Brain microvascular endothelial cell (primary cell): ENCODE results near the gene RNF213.

Source experiments
- DNase-seq: peaks from one replicate; pipeline ENCODE4 v3.0.0-alpha.2; 2020
- H3K27ac ChIP-seq: fragments of 250-450 bp; sonication (Bioruptor Pico); 2 replicates; pipeline ENCODE4 v1.5.1; 2020; ENCODE audit warnings: mild to moderate bottlenecking, moderate library complexity
- H3K27me3 ChIP-seq: fragments of 250-450 bp; sonication (Bioruptor Pico); replicated peaks from 2 replicates; pipeline ENCODE4 v1.5.1; 2020; ENCODE audit warnings: mild to moderate bottlenecking
- H3K36me3 ChIP-seq: fragments of 250-450 bp; sonication (Bioruptor Pico); replicated peaks from 2 replicates; pipeline ENCODE4 v1.5.1; 2020; ENCODE audit warnings: mild to moderate bottlenecking
- H3K4me3 ChIP-seq: 2 replicates; pipeline ENCODE4 v1.5.1; 2011; ENCODE audit warnings: low read depth, mild to moderate bottlenecking, control low read depth, low read length, moderate library complexity
- CTCF ChIP-seq: IDR thresholded peaks from 2 replicates; pipeline ENCODE4 v1.5.1; 2011; ENCODE audit warnings: low read depth, mild to moderate bottlenecking, moderate library complexity, low read length, control low read depth, inconsistent platforms; ENCODE audit errors: missing control alignments
- in situ Hi-C: cut with HindIII; loops from 2 replicates; pipeline ENCODE4 v1.10.0; 2017; ENCODE audit warnings: low sequenced_read_pairs, low pct_ligation_motif_present

RNF213 gene

GRCh38 chr17:80315517-80316182, 55.0 kb downstream of the RNF213 start:
- in situ Hi-C loops = no loop called here
- no peak overlapping the region for H3K4me3 ChIP-seq
- no peak for DNase-seq
- no peak overlapping the region for H3K27ac ChIP-seq
- H3K27me3 ChIP-seq = no peaks in the 10 kb centered on the region
- no peak for TF ChIP-seq CTCF
- H3K36me3 ChIP-seq = peaks cover 37% of the 10 kb centered on the region

GRCh38 chr17:80316431-80316830, 55.8 kb downstream of the RNF213 start:
- no peak for TF ChIP-seq CTCF

GRCh38 chr17:80316927-80317705, 56.5 kb downstream of the RNF213 start:
- Histone ChIP-seq H3K36me3 (peaks cover 33% of the 10 kb centered on the region), H3K4me3 (no peak overlapping the region), H3K27me3 (no peaks in the 10 kb centered on the region), H3K27ac (no peak overlapping the region)
- no peak for TF ChIP-seq CTCF
- in situ Hi-C loops = no loop called here
- DNase-seq = no peak

More at GRCh38 chr17:80316431-80316830, 55.8 kb downstream of the RNF213 start:
- in situ Hi-C loops = no loop called here
- Histone ChIP-seq H3K27ac (no peak overlapping the region), H3K4me3 (no peak overlapping the region), H3K36me3 (peaks cover 35% of the 10 kb centered on the region), H3K27me3 (no peaks in the 10 kb centered on the region)
- no peak for DNase-seq

- peaks cover 33% of the 10 kb centered on the region for H3K36me3 ChIP-seq
- no peak for TF ChIP-seq CTCF
- H3K4me3 ChIP-seq = no peak overlapping the region
- in situ Hi-C loops = no loop called here
- H3K27ac ChIP-seq = no peak overlapping the region
- no peaks in the 10 kb centered on the region for H3K27me3 ChIP-seq
- no peak for DNase-seq
Observed at GRCh38 chr17:80317706-80317980, 57.0 kb downstream of the RNF213 start.

GRCh38 chr17:80318166-80318565, 57.5 kb downstream of the RNF213 start:
- in situ Hi-C loops = no loop called here
- no peak for DNase-seq
- H3K27ac ChIP-seq = no peak overlapping the region
- no peaks in the 10 kb centered on the region for H3K27me3 ChIP-seq
- no peak for TF ChIP-seq CTCF
- peaks cover 34% of the 10 kb centered on the region for H3K36me3 ChIP-seq
- H3K4me3 ChIP-seq = no peak overlapping the region
